ENCODE data around the gene TBC1D22A. TPM values are rescaled to one million over a fixed set of nuclear protein-coding genes. Genes with fewer than 3 reads are reported as not detected.

The TBC1D22A gene
- total RNA-seq, 2 experiments from 2014 or later, result 22.3 to 43.9 TPM

GRCh38 chr22:46936378-46936903 is 174.0 kb downstream of the TBC1D22A start:
- H4K20me1 ChIP-seq (ENCODE audit: insufficient read depth, low read length), result no peaks in the 10 kb centered on the region

GRCh38 chr22:46937185-46937584 is 174.7 kb downstream of the TBC1D22A start:
- Histone ChIP-seq H2AFZ (ENCODE audit: low read length) (no peak overlapping the region), H3K9me3 (ENCODE audit: low read length) (no peaks in the 10 kb centered on the region), H3K4me3 (ENCODE audit: low read depth, low read length, poor library complexity, severe bottlenecking) (no peak overlapping the region), H3K36me3 (ENCODE audit: insufficient read depth, low read length) (no peaks in the 10 kb centered on the region), H3K79me2 (ENCODE audit: insufficient read depth, low read depth, low read length) (no peaks in the 10 kb centered on the region), H3K9me2 (ENCODE audit: insufficient read depth, low read length) (no peaks in the 10 kb centered on the region), H4K20me1 (ENCODE audit: insufficient read depth, low read length) (no peaks in the 10 kb centered on the region), H3K4me2 (ENCODE audit: low read length) (no peak overlapping the region), H3K4me1 (ENCODE audit: insufficient read depth, low read length, poor library complexity, severe bottlenecking) (no peaks in the 10 kb centered on the region), H3K27ac (ENCODE audit: low read depth, low read length, poor library complexity, severe bottlenecking) (no peak overlapping the region)
- intact Hi-C loops (cut with micrococcal nuclease; ENCODE audit: unreplicated experiment), result no loop called here
- TF ChIP-seq EZH2phosphoT487 (IDR thresholded peaks at IDR 0.05; ENCODE audit: borderline replicate concordance, low read depth, low read length), result no peak
- TF ChIP-seq CTCF (conservative IDR thresholded peaks at IDR 0.05; ENCODE audit: low read length), result no peak
- no peak for DNase-seq (ENCODE audit: low spot score)
- ChIA-PET POLR2A (no interaction called here), CTCF (ENCODE audit: unreplicated experiment) (no interaction called here)
- no TSS peak for BruUV-seq (replicated peaks)

More at GRCh38 chr22:46936378-46936903, 174.0 kb downstream of the TBC1D22A start:
- no peaks in the 10 kb centered on the region for H3K79me2 ChIP-seq (ENCODE audit: insufficient read depth, low read depth, low read length)
- no peak for TF ChIP-seq EZH2phosphoT487 (IDR thresholded peaks at IDR 0.05; ENCODE audit: borderline replicate concordance, low read depth, low read length)
- no peak for TF ChIP-seq CTCF (conservative IDR thresholded peaks at IDR 0.05; ENCODE audit: low read length)
- no peak overlapping the region for H3K4me3 ChIP-seq (ENCODE audit: low read depth, low read length, poor library complexity, severe bottlenecking)
- H3K27ac ChIP-seq (ENCODE audit: low read depth, low read length, poor library complexity, severe bottlenecking), result no peak overlapping the region
- no peaks in the 10 kb centered on the region for H3K4me1 ChIP-seq (ENCODE audit: insufficient read depth, low read length, poor library complexity, severe bottlenecking)
- no peaks in the 10 kb centered on the region for H3K36me3 ChIP-seq (ENCODE audit: insufficient read depth, low read length)
- H3K9me2 ChIP-seq (ENCODE audit: insufficient read depth, low read length), result no peaks in the 10 kb centered on the region
- DNase-seq (ENCODE audit: low spot score), result no peak
- intact Hi-C loops (cut with micrococcal nuclease; ENCODE audit: unreplicated experiment), result no loop called here
- ChIA-PET CTCF (ENCODE audit: unreplicated experiment) (no interaction called here), POLR2A (no interaction called here)
- no peak overlapping the region for H2AFZ ChIP-seq (ENCODE audit: low read length)
- BruUV-seq (replicated peaks), result no TSS peak
- H3K4me2 ChIP-seq (ENCODE audit: low read length), result no peak overlapping the region
- H3K9me3 ChIP-seq (ENCODE audit: low read length), result no peaks in the 10 kb centered on the region

- no TSS peak for BruUV-seq (replicated peaks)
- Histone ChIP-seq H3K36me3 (ENCODE audit: insufficient read depth, low read length) (no peaks in the 10 kb centered on the region), H4K20me1 (ENCODE audit: insufficient read depth, low read length) (no peaks in the 10 kb centered on the region), H3K4me3 (ENCODE audit: low read depth, low read length, poor library complexity, severe bottlenecking) (no peak overlapping the region), H3K9me2 (ENCODE audit: insufficient read depth, low read length) (no peaks in the 10 kb centered on the region), H3K79me2 (ENCODE audit: insufficient read depth, low read depth, low read length) (no peaks in the 10 kb centered on the region), H2AFZ (ENCODE audit: low read length) (no peak overlapping the region), H3K9me3 (ENCODE audit: low read length) (no peaks in the 10 kb centered on the region), H3K27ac (ENCODE audit: low read depth, low read length, poor library complexity, severe bottlenecking) (no peak overlapping the region), H3K4me1 (ENCODE audit: insufficient read depth, low read length, poor library complexity, severe bottlenecking) (no peaks in the 10 kb centered on the region), H3K4me2 (ENCODE audit: low read length) (no peak overlapping the region)
- intact Hi-C loops (cut with micrococcal nuclease; ENCODE audit: unreplicated experiment), result no loop called here
- TF ChIP-seq CTCF (conservative IDR thresholded peaks at IDR 0.05; ENCODE audit: low read length) (no peak), EZH2phosphoT487 (IDR thresholded peaks at IDR 0.05; ENCODE audit: borderline replicate concordance, low read depth, low read length) (no peak)
- POLR2A ChIA-PET, result no interaction called here
- CTCF ChIA-PET (ENCODE audit: unreplicated experiment), result no interaction called here
- DNase-seq (ENCODE audit: low spot score), result no peak
Observed at GRCh38 chr22:46937939-46938338, 175.5 kb downstream of the TBC1D22A start.

Data from OCI-LY7 (cell line).